ENCODE measurements around the gene CXCL6.

Gene CXCL6

DNA sequence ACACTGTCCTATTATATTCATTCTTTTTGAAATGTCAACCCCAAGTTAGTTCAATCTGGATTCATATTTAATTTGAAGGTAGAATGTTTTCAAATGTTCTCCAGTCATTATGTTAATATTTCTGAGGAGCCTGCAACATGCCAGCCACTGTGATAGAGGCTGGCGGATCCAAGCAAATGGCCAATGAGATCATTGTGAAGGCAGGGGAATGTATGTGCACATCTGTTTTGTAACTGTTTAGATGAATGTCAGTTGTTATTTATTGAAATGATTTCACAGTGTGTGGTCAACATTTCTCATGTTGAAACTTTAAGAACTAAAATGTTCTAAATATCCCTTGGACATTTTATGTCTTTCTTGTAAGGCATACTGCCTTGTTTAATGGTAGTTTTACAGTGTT lies 34.3 kb downstream of the CXCL6 start:
- Histone ChIP-seq H3K4me1 (ENCODE audit: control insufficient read depth, low read length) (no peaks in the 10 kb centered on the region), H3K27ac (ENCODE audit: low read depth, low read length) (no peak overlapping the region), H3K9me3 (ENCODE audit: control insufficient read depth, insufficient read depth, low read length) (no peaks in the 10 kb centered on the region), H3K4me3 (ENCODE audit: low read length) (no peak overlapping the region), H3K27me3 (ENCODE audit: control insufficient read depth, low read length) (no peaks in the 10 kb centered on the region), H3K9me2 (replicated peaks; ENCODE audit: control insufficient read depth, low read length) (no peaks in the 10 kb centered on the region), H3K4me2 (ENCODE audit: low read length) (no peak overlapping the region), H3F3A (ENCODE audit: control insufficient read depth, insufficient read depth) (no peaks in the 10 kb centered on the region), H3K36me3 (ENCODE audit: control insufficient read depth, low read length) (no peaks in the 10 kb centered on the region), H3K79me2 (ENCODE audit: control insufficient read depth, low read length) (no peaks in the 10 kb centered on the region), H4K20me1 (ENCODE audit: control insufficient read depth, insufficient read depth, low read depth, low read length) (no peaks in the 10 kb centered on the region)
- TF ChIP-seq EZH2phosphoT487 (IDR thresholded peaks at IDR 0.05; ENCODE audit: borderline replicate concordance, low read length), result no peak
- TF ChIP-seq, protein P1, sequence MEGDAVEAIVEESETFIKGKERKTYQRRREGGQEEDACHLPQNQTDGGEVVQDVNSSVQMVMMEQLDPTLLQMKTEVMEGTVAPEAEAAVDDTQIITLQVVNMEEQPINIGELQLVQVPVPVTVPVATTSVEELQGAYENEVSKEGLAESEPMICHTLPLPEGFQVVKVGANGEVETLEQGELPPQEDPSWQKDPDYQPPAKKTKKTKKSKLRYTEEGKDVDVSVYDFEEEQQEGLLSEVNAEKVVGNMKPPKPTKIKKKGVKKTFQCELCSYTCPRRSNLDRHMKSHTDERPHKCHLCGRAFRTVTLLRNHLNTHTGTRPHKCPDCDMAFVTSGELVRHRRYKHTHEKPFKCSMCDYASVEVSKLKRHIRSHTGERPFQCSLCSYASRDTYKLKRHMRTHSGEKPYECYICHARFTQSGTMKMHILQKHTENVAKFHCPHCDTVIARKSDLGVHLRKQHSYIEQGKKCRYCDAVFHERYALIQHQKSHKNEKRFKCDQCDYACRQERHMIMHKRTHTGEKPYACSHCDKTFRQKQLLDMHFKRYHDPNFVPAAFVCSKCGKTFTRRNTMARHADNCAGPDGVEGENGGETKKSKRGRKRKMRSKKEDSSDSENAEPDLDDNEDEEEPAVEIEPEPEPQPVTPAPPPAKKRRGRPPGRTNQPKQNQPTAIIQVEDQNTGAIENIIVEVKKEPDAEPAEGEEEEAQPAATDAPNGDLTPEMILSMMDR (IDR thresholded peaks at IDR 0.05; ENCODE audit: low read depth, low read length, poor library complexity, severe bottlenecking), result no peak

DNA sequence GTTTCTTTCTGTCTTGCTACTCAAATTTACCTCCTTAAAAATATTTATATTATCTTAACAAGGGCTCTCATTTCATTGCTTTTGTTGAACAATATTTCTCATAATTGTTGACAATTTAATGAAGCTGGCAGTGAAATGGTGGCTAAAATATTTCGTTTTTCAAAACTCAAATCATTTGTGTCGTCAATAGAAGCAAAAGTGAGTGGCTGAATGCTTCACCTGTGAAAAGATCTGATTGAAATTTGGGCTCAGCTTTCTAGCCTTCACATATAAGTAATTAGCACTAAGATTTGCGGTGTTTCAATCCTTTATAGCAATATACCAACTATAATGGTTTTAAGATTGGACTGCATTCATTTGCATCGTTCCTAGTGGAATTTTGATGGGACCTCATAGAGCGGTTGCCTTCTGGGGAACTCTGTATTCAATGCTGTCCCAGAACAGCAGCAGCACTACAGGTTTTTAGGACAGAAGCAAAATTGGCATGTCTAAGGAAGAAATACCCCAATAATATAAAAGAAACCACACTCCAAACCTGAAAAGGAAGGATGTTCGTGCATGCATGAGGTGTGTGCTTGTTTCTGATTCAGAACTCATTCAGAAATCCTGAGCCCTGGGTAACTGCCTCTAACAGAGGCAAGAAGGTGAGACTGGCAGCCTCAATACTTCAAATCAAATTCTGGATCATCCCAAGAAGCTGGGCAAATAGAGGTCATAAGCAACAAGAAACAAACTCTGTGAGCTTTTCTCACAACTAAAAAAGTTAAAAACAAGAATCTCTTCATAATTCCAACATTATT lies 35.2 kb downstream of the CXCL6 start:
- TF ChIP-seq, protein P1 (IDR thresholded peaks at IDR 0.05; ENCODE audit: low read depth, low read length, poor library complexity, severe bottlenecking), result no peak
- TF ChIP-seq EZH2phosphoT487 (IDR thresholded peaks at IDR 0.05; ENCODE audit: borderline replicate concordance, low read length), result no peak
- Histone ChIP-seq H4K20me1 (ENCODE audit: control insufficient read depth, insufficient read depth, low read depth, low read length) (no peaks in the 10 kb centered on the region), H3F3A (ENCODE audit: control insufficient read depth, insufficient read depth) (no peaks in the 10 kb centered on the region), H3K36me3 (ENCODE audit: control insufficient read depth, low read length) (no peaks in the 10 kb centered on the region), H3K4me1 (ENCODE audit: control insufficient read depth, low read length) (no peaks in the 10 kb centered on the region), H3K9me3 (ENCODE audit: control insufficient read depth, insufficient read depth, low read length) (no peaks in the 10 kb centered on the region), H3K27me3 (ENCODE audit: control insufficient read depth, low read length) (no peaks in the 10 kb centered on the region), H3K9me2 (replicated peaks; ENCODE audit: control insufficient read depth, low read length) (no peaks in the 10 kb centered on the region), H3K4me2 (ENCODE audit: low read length) (no peak overlapping the region), H3K4me3 (ENCODE audit: low read length) (no peak overlapping the region), H3K79me2 (ENCODE audit: control insufficient read depth, low read length) (no peaks in the 10 kb centered on the region), H3K27ac (ENCODE audit: low read depth, low read length) (no peak overlapping the region)

DNA sequence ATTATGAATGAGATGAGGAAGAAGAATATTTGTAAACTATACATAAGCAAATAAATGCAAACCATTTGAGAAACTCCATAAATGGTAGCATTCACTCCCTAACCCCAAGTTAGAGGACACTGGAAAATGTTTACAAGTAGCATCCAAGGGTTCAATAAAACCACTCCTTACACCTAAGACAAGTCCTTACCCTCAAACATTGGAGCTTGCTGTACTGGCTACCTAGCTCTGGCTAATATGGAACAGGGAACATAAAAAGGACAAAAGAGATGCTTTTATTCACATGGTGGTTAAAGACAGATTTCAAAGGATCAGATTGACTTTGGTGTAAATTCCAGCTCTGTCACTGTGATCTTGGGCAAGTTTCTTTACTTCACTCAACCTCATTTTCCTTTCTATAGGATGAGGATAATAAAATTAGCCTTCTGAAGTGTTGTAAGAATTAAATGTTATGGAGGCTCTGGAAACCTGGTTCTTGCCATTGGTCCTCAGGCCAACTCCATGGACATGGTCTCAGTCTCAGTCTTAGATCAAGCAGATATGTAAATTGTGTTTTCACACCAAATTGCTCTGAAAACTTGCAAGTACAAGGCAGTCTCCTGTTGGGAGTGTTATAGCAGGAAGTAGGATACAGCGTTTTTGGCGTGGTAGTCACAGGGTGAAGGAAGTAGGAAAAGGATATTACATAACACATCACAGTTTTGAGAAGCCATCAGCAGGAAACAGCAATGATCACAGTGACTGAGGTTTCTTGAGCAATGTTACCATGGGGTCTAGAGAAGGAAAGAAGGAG lies 36.0 kb downstream of the CXCL6 start:
- Histone ChIP-seq H3K9me3 (ENCODE audit: control insufficient read depth, insufficient read depth, low read length) (no peaks in the 10 kb centered on the region), H4K20me1 (ENCODE audit: control insufficient read depth, insufficient read depth, low read depth, low read length) (no peaks in the 10 kb centered on the region), H3K27me3 (ENCODE audit: control insufficient read depth, low read length) (no peaks in the 10 kb centered on the region), H3K79me2 (ENCODE audit: control insufficient read depth, low read length) (no peaks in the 10 kb centered on the region), H3K4me2 (ENCODE audit: low read length) (no peak overlapping the region), H3F3A (ENCODE audit: control insufficient read depth, insufficient read depth) (no peaks in the 10 kb centered on the region), H3K27ac (ENCODE audit: low read depth, low read length) (no peak overlapping the region), H3K9me2 (replicated peaks; ENCODE audit: control insufficient read depth, low read length) (no peaks in the 10 kb centered on the region), H3K36me3 (ENCODE audit: control insufficient read depth, low read length) (no peaks in the 10 kb centered on the region), H3K4me3 (ENCODE audit: low read length) (no peak overlapping the region), H3K4me1 (ENCODE audit: control insufficient read depth, low read length) (no peaks in the 10 kb centered on the region)
- TF ChIP-seq EZH2phosphoT487 (IDR thresholded peaks at IDR 0.05; ENCODE audit: borderline replicate concordance, low read length), result no peak
- TF ChIP-seq, protein P1 (IDR thresholded peaks at IDR 0.05; ENCODE audit: low read depth, low read length, poor library complexity, severe bottlenecking), result no peak
